HepG2 (cell line): ENCODE data around the gene CACNA1D. TPM values are rescaled to one million over a fixed set of nuclear protein-coding genes. Genes with fewer than 3 reads are reported as not detected.

Experiments
- ATF1 ChIP-seq: IDR thresholded peaks from 2 replicates; pipeline ENCODE4 v1.6.1; 2016; ENCODE audit warnings: mild to moderate bottlenecking, control low read depth
- HNRNPL ChIP-seq: fragments of 200-400 bp; formaldehyde crosslinking; IDR thresholded peaks from 2 replicates; pipeline ENCODE4 v1.6.1; 2017; ENCODE audit warnings: mild to moderate bottlenecking, low read depth, low read length
- HOXA9 ChIP-seq: sonication (generic); formaldehyde crosslinking; IDR thresholded peaks from 2 replicates; pipeline ENCODE4 v1.8.1; 2022; ENCODE audit warnings: missing genetic modification reagents, mild to moderate bottlenecking, moderate library complexity, borderline replicate concordance
- KAT7 ChIP-seq: IDR thresholded peaks from 2 replicates; pipeline ENCODE4 v1.6.1; 2018; ENCODE audit warnings: borderline replicate concordance, missing compliant biosample characterization
- KAT8 ChIP-seq: IDR thresholded peaks from 2 replicates; pipeline ENCODE4 v1.6.1; 2016; ENCODE audit warnings: missing genetic modification reagents, missing compliant biosample characterization
- NFYB ChIP-seq: sonication (generic); formaldehyde crosslinking; IDR thresholded peaks from 2 replicates; pipeline ENCODE4 v1.4.0; 2020; ENCODE audit warnings: missing genetic modification reagents
- PPARG ChIP-seq: conservative IDR thresholded peaks from 2 replicates; pipeline ENCODE4 v1.6.1; 2016; ENCODE audit warnings: missing biosample characterization, missing genetic modification reagents
- RXRB ChIP-seq: IDR thresholded peaks from 2 replicates; pipeline ENCODE4 v1.6.1; 2016; ENCODE audit warnings: borderline replicate concordance, missing genetic modification reagents, missing compliant biosample characterization
- SAFB2 ChIP-seq: sonication (generic); formaldehyde crosslinking; IDR thresholded peaks from 2 replicates; pipeline ENCODE4 v1.5.1; 2020; ENCODE audit warnings: missing genetic modification reagents, low read depth, mild to moderate bottlenecking, borderline replicate concordance
- SAP130 ChIP-seq: IDR thresholded peaks from 2 replicates; pipeline ENCODE4 v1.6.1; 2016; ENCODE audit warnings: low read depth
- U2AF2 ChIP-seq: fragments of 200-400 bp; formaldehyde crosslinking; IDR thresholded peaks from 2 replicates; pipeline ENCODE4 v1.6.1; 2017; ENCODE audit warnings: low read depth, mild to moderate bottlenecking, low read length
- YEATS4 ChIP-seq: sonication (generic); formaldehyde crosslinking; IDR thresholded peaks from 2 replicates; pipeline ENCODE4 v1.4.0; 2020; ENCODE audit warnings: missing genetic modification reagents, borderline replicate concordance
- ZMYM3 ChIP-seq: sonication (generic); formaldehyde crosslinking; IDR thresholded peaks from 2 replicates; pipeline ENCODE4 v1.5.1; 2020; ENCODE audit warnings: mild to moderate bottlenecking, missing genetic modification reagents
- ZNF558 ChIP-seq: sonication (generic); formaldehyde crosslinking; IDR thresholded peaks from 2 replicates; pipeline ENCODE4 v1.9.0; 2022; ENCODE audit warnings: mild to moderate bottlenecking, missing genetic modification reagents, borderline replicate concordance
- ZNF563 ChIP-seq: sonication (generic); formaldehyde crosslinking; IDR thresholded peaks from 2 replicates; pipeline ENCODE4 v1.8.0; 2022; ENCODE audit warnings: mild to moderate bottlenecking, moderate library complexity, missing genetic modification reagents
- ZNF589 ChIP-seq: sonication (generic); formaldehyde crosslinking; conservative IDR thresholded peaks from 2 replicates; pipeline ENCODE4 v1.8.0; 2022; ENCODE audit warnings: mild to moderate bottlenecking, moderate library complexity, missing genetic modification reagents
- ZNF607 ChIP-seq: sonication (generic); formaldehyde crosslinking; IDR thresholded peaks from 2 replicates; pipeline ENCODE4 v1.5.1; 2020; ENCODE audit warnings: missing genetic modification reagents, mild to moderate bottlenecking, borderline replicate concordance
- ZNF816 ChIP-seq: sonication (generic); formaldehyde crosslinking; IDR thresholded peaks from 2 replicates; pipeline ENCODE4 v1.8.0; 2022; ENCODE audit warnings: missing genetic modification reagents, mild to moderate bottlenecking, borderline replicate concordance
- ZSCAN25 ChIP-seq: sonication (generic); formaldehyde crosslinking; IDR thresholded peaks from 2 replicates; pipeline ENCODE4 v1.8.0; 2022; ENCODE audit warnings: mild to moderate bottlenecking, missing genetic modification reagents
- polyA plus RNA-seq, 8 experiments: library from polyadenylated mRNA; depleted of rRNA in 3 of 8; stranded (reverse) in 7 of 8; unstranded in 1 of 8; fragments of >200 nt; fragmentation: Illumina TruSeq in 4 of 8; extraction: Trizol in 4 of 8; gene quantifications; 2 replicates each; pipeline versions ENCODE4 v1.2.1 to v1.2.3, GENCODE V29; 2011 to 2016; ENCODE audit warnings: low read depth in 4 of 8, missing spikeins in 1 of 8, mixed read lengths in 1 of 8; ENCODE audit not compliant: insufficient read depth in 1 of 8
- total RNA-seq, 5 experiments: library from RNA; depleted of rRNA; stranded (reverse); fragments of >200 nt; fragmentation: Illumina TruSeq; extraction: Trizol; gene quantifications; 2 replicates each; pipeline ENCODE4 v1.2.3, GENCODE V29; 2016; ENCODE audit warnings: low read depth in 1 of 5
- TF ChIP-seq, protein P1 (sequence below), 2 experiments: sonication (generic) in 1 of 2; formaldehyde crosslinking in 1 of 2; IDR thresholded peaks; 2 replicates each; pipeline versions ENCODE4 v1.4.0 to v1.6.1; 2018 to 2020; ENCODE audit warnings: missing genetic modification reagents in 2 of 2, borderline replicate concordance in 1 of 2, low read depth in 1 of 2, mild to moderate bottlenecking in 1 of 2, missing biosample characterization in 1 of 2
- TF ChIP-seq, protein P2 (sequence below): sonication (generic); formaldehyde crosslinking; IDR thresholded peaks from 2 replicates; pipeline ENCODE4 v1.4.0; 2020; ENCODE audit warnings: missing genetic modification reagents; ENCODE audit errors: not compliant biosample characterization
- TF ChIP-seq, protein P3 (sequence below): sonication (generic); formaldehyde crosslinking; IDR thresholded peaks from 2 replicates; pipeline ENCODE4 v1.4.0; 2020; ENCODE audit warnings: mild to moderate bottlenecking, missing genetic modification reagents
- TF ChIP-seq, protein P4 (sequence below): sonication (generic); formaldehyde crosslinking; IDR thresholded peaks from 2 replicates; pipeline ENCODE4 v1.4.0; 2020; ENCODE audit warnings: mild to moderate bottlenecking, missing genetic modification reagents
- TF ChIP-seq, protein P5 (sequence below): sonication (generic); formaldehyde crosslinking; IDR thresholded peaks from 2 replicates; pipeline ENCODE4 v1.8.1; 2022; ENCODE audit warnings: mild to moderate bottlenecking, missing genetic modification reagents

The CACNA1D gene
- total and polyA plus RNA-seq, 2 of the 13 experiments (the other 11 are each of a cell fraction or from before 2014, with no cell fraction given) = 0.26 to 0.38 TPM

DNA sequence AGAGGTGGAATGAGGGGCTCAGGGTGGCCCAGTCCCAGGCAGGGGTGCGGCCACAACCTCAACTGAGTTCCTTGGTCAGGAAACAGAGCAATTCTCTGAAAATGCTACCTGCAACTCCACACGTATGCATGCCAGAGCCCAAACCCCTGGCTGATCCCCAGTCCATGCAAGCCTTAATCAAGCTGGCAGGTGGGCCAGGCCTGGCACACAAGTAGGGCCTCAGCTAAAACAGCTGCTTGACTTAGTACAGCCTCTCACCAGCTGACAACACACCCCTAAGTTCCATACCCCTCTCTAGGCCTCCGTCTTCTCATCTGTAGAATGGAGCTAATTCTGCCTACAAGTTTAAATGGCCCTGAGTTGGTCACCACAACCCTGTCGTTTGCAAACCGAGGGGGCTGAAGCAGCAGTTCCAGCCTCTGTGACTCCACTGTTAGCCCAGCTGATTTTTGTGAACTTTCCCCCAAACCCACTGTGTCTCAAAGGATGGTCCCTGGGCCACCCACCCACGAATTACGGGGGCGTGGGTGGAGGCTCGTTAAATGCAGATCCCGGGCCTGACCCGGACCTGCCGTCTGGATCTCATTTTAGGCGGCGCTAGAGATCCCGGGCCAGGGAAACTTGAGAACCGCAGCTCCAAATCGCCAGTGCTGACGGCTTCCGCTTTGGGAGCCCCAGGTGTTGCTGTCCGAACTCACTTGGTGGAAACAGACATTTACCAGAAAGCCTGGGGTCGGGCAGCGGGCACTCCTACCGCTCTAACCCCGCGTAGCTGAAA lies 350.9 kb downstream of the CACNA1D start (continued):
- TF ChIP-seq, protein P1, sequence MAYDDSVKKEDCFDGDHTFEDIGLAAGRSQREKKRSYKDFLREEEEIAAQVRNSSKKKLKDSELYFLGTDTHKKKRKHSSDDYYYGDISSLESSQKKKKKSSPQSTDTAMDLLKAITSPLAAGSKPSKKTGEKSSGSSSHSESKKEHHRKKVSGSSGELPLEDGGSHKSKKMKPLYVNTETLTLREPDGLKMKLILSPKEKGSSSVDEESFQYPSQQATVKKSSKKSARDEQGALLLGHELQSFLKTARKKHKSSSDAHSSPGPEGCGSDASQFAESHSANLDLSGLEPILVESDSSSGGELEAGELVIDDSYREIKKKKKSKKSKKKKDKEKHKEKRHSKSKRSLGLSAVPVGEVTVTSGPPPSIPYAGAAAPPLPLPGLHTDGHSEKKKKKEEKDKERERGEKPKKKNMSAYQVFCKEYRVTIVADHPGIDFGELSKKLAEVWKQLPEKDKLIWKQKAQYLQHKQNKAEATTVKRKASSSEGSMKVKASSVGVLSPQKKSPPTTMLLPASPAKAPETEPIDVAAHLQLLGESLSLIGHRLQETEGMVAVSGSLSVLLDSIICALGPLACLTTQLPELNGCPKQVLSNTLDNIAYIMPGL (CRISPR knock-in tag; IDR thresholded peaks at IDR 0.05; ENCODE audit: borderline replicate concordance in 1 of 2, low read depth in 1 of 2) = peak in 1 of 2 experiments; percentile 25; a peak in 2 of 4 replicates
- TF ChIP-seq KAT7 (CRISPR knock-in tag) = 0 out of 2 replicates have a peak, but pooled peaks have one; percentile 44
- no peak for TF ChIP-seq YEATS4 (CRISPR knock-in tag)
- TF ChIP-seq, protein P2, sequence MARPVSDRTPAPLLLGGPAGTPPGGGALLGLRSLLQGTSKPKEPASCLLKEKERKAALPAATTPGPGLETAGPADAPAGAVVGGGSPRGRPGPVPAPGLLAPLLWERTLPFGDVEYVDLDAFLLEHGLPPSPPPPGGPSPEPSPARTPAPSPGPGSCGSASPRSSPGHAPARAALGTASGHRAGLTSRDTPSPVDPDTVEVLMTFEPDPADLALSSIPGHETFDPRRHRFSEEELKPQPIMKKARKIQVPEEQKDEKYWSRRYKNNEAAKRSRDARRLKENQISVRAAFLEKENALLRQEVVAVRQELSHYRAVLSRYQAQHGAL = peak; percentile 10
- TF ChIP-seq ZNF816 = 0 out of 2 replicates have a peak, but pooled peaks have one; percentile 27
- peak; percentile 50; the same call in 1 of the 2 replicates for TF ChIP-seq SAFB2 (CRISPR knock-in tag)
- TF ChIP-seq SAP130 = 0 out of 2 replicates have a peak, but pooled peaks have one; percentile 6
- 0 out of 2 replicates have a peak, but pooled peaks have one; percentile 9 for TF ChIP-seq HNRNPL
- TF ChIP-seq RXRB (CRISPR knock-in tag) = 0 out of 2 replicates have a peak, but pooled peaks have one; percentile 26
- TF ChIP-seq, protein P3, sequence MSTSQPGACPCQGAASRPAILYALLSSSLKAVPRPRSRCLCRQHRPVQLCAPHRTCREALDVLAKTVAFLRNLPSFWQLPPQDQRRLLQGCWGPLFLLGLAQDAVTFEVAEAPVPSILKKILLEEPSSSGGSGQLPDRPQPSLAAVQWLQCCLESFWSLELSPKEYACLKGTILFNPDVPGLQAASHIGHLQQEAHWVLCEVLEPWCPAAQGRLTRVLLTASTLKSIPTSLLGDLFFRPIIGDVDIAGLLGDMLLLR (CRISPR knock-in tag) = 0 out of 2 replicates have a peak, but pooled peaks have one; percentile 4
- TF ChIP-seq, protein P4, sequence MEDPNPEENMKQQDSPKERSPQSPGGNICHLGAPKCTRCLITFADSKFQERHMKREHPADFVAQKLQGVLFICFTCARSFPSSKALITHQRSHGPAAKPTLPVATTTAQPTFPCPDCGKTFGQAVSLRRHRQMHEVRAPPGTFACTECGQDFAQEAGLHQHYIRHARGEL = no peak
- peak; percentile 56 for TF ChIP-seq ZSCAN25
- TF ChIP-seq ATF1 (CRISPR knock-in tag) = 0 out of 2 replicates have a peak, but pooled peaks have one; percentile 25
- TF ChIP-seq, protein P5, sequence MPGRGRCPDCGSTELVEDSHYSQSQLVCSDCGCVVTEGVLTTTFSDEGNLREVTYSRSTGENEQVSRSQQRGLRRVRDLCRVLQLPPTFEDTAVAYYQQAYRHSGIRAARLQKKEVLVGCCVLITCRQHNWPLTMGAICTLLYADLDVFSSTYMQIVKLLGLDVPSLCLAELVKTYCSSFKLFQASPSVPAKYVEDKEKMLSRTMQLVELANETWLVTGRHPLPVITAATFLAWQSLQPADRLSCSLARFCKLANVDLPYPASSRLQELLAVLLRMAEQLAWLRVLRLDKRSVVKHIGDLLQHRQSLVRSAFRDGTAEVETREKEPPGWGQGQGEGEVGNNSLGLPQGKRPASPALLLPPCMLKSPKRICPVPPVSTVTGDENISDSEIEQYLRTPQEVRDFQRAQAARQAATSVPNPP (CRISPR knock-in tag) = 0 out of 2 replicates have a peak, but pooled peaks have one; percentile 20
- peak; percentile 77 for TF ChIP-seq ZMYM3 (CRISPR knock-in tag)
- 0 out of 2 replicates have a peak, but pooled peaks have one; percentile 1 for TF ChIP-seq ZNF558 (CRISPR knock-in tag)
- peak; percentile 45; the same call in 1 of the 2 replicates for TF ChIP-seq ZNF563 (CRISPR knock-in tag)
- no peak for TF ChIP-seq NFYB (CRISPR knock-in tag)
- TF ChIP-seq HOXA9 (CRISPR knock-in tag) = no peak
- TF ChIP-seq KAT8 (CRISPR knock-in tag) = peak; percentile 21; the same call in 1 of the 2 replicates
- 0 out of 2 replicates have a peak, but pooled peaks have one; percentile 27 for TF ChIP-seq ZNF607
- 0 out of 2 replicates have a peak, but pooled peaks have one; percentile 20 for TF ChIP-seq ZNF589
- TF ChIP-seq U2AF2 = no peak
- 0 out of 2 replicates have a peak, but pooled peaks have one; percentile 4 for TF ChIP-seq PPARG (CRISPR knock-in tag)
